ENCODE data around the gene CLEC2D. TPM values are rescaled to one million over a fixed set of nuclear protein-coding genes. Genes with fewer than 3 reads are reported as not detected.
A peak's percentile ranks its signal among the peaks of the same experiment; 100 is the strongest.

The CLEC2D gene
- total RNA-seq, 1 donor from 2014 or later, result 492 TPM

DNA sequence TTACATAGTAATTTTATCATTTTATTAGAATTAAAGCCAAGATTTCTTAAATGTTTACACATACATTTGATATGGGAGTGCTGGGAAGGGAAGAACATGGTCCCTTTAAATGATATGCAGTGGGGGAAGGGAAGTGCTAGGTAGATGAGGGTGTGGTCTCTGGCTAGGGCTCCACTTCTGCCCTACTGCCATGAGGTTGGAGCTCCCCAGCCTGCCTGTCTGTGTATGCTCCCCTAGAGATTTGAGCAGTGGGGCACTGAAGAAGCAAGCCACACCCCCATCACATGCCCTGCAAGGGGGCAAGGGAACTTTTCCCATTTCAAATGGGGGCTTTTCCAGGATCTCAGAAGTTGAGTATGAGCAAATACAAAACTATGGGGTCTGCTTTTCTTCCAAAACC, 37.8 kb downstream of the CLEC2D start:
- Mint-ChIP-seq H3K4me1 (peaks cover 88% of the 10 kb centered on the region), H3K9me3 (peaks cover 5% of the 10 kb centered on the region), H3K4me3 (peak overlapping the region; percentile 59), H3K36me3 (ENCODE audit: low read depth) (peaks cover 15% of the 10 kb centered on the region), H3K27me3 (no peaks in the 10 kb centered on the region), H3K27ac (peak overlapping the region; percentile 93)
- intact Hi-C loops (cut with micrococcal nuclease), result loop anchor here (2.0 to 5.0 kb wide), 2 partner anchors 15 to 35 kb away; no protein-coding TSS in a partner anchor
- DNase-seq (no peak), ATAC-seq (ENCODE audit: low read depth) (peak; percentile 51)
- no peak for TF ChIP-seq CTCF (IDR thresholded peaks at IDR 0.05)
- POLR2A ChIA-PET, result interaction anchor here (1.2 to 9.1 kb wide), 13 partner anchors 7 to 60 kb away, joined by 3 to 89 read pairs (median 7); partner anchors contain the start of genes CLEC2D and CLECL1
- CTCF ChIA-PET, result interaction anchor here (0.8 to 4.9 kb wide), 10 partner anchors 10 to 73 kb away, joined by 4 to 36 read pairs (median 10); no protein-coding TSS in a partner anchor

GRCh38 chr12:9707864-9708808, 38.6 kb downstream of the CLEC2D start:
- CTCF ChIA-PET, result interaction anchor here (0.7 to 4.9 kb wide), 17 partner anchors 8 to 377 kb away, joined by 3 to 36 read pairs (median 8); partner anchors contain the start of gene CLEC2D
- Mint-ChIP-seq H3K27ac (peak overlapping the region; percentile 93), H3K9me3 (peaks cover 5% of the 10 kb centered on the region), H3K4me3 (peak overlapping the region; percentile 59), H3K4me1 (peaks cover 89% of the 10 kb centered on the region), H3K36me3 (ENCODE audit: low read depth) (peaks cover 15% of the 10 kb centered on the region), H3K27me3 (no peaks in the 10 kb centered on the region)
- DNase-seq (no peak), ATAC-seq (ENCODE audit: low read depth) (peak; percentile 50)
- intact Hi-C loops (cut with micrococcal nuclease), result loop anchor here (1.0 to 5.0 kb wide), 3 partner anchors 15 to 74 kb away; no protein-coding TSS in a partner anchor
- TF ChIP-seq CTCF (IDR thresholded peaks at IDR 0.05), result peak; percentile 23
- POLR2A ChIA-PET, result interaction anchor here (0.7 to 9.1 kb wide), 17 partner anchors 8 to 377 kb away, joined by 3 to 89 read pairs (median 6); partner anchors contain the start of genes CLEC2D and CLECL1

DNA sequence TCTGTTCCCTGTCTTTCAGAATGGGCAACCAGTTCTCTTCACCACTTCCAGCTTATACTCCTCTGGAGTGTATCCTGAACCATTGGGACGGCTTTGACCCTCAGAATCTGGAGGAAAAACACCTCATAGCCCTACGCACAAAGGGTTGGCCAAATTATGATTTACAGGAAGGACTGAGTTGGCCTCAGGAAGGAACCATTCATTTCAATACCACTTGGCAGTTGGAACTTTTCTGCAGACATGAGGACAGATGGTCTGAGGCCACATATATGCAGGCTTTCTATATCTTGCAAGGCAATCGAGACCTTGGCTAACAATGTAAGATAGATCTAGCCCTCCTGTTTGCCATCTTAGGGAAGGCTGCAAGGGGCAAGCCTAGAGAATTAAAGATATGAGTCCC, 39.3 kb downstream of the CLEC2D start:
- peaks cover 94% of the 10 kb centered on the region for H3K4me1 Mint-ChIP-seq
- H3K9me3 Mint-ChIP-seq, result peaks cover 5% of the 10 kb centered on the region
- DNase-seq (no peak), ATAC-seq (ENCODE audit: low read depth) (no peak)
- intact Hi-C loops (cut with micrococcal nuclease), result loop anchor here (1.0 to 5.0 kb wide), 2 partner anchors 37 to 75 kb away; no protein-coding TSS in a partner anchor
- ChIA-PET CTCF (interaction anchor here (0.7 to 4.9 kb wide), 14 partner anchors 9 to 378 kb away, joined by 4 to 36 read pairs (median 10); partner anchors contain the start of gene CLEC2D), POLR2A (interaction anchor here (1.0 to 9.1 kb wide), 13 partner anchors 8 to 378 kb away, joined by 3 to 89 read pairs (median 7); partner anchors contain the start of gene CLEC2D)
- peaks cover 19% of the 10 kb centered on the region for H3K36me3 Mint-ChIP-seq (ENCODE audit: low read depth)
- H3K4me3 Mint-ChIP-seq, result no peak overlapping the region
- H3K27me3 Mint-ChIP-seq, result no peaks in the 10 kb centered on the region
- no peak for TF ChIP-seq CTCF (IDR thresholded peaks at IDR 0.05)
- peak overlapping the region; percentile 93 for H3K27ac Mint-ChIP-seq

DNA sequence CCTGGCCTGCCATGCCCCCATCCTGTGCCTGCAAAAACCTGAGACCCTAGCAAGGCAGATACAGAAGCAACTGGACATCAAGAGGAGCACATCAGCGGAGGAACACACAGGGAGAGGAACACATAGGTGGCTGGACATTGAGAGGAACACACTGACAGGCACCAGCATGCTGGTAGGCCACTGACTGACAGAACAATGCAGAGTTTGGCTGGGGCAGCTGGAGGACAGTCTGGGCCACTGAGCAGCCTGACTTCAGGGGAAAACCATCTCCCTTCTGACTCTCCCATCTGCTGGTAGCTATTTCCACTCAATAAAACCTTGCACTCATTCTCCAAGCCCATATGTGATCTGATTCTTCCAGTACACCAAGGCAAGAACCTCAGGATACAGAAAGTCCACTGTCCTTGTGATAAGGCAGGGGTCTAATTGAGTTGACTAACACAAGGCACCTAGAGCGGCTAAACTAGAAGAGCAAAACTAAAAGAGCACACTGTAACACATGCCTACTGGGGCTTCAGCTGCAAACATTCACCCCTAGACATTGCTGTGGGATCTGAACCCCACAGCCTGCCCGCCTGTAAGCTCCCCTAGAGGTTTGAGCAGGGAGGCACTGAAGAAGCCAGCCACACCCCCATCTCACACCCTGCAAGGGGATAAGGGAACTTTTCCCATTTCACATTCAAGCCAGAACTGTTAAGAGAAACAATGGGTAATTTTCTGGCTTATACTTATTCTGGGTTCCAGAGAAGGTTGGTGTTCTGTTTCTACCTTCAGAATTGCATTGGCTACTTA, 41.3 kb downstream of the CLEC2D start:
- Mint-ChIP-seq H3K4me1 (peaks cover 98% of the 10 kb centered on the region), H3K9me3 (no peaks in the 10 kb centered on the region), H3K36me3 (ENCODE audit: low read depth) (peaks cover 29% of the 10 kb centered on the region), H3K4me3 (no peak overlapping the region), H3K27me3 (no peaks in the 10 kb centered on the region), H3K27ac (peak overlapping the region; percentile 98)
- ChIA-PET POLR2A (interaction anchor here (0.6 to 9.1 kb wide), 13 partner anchors 9 to 79 kb away, joined by 3 to 89 read pairs (median 6); partner anchors contain the start of genes CLEC2D and CLECL1), CTCF (interaction anchor here (0.7 to 4.3 kb wide), 5 partner anchors 11 to 76 kb away, joined by 3 to 22 read pairs (median 3); no protein-coding TSS in a partner anchor)
- no peak for TF ChIP-seq CTCF (IDR thresholded peaks at IDR 0.05)
- ATAC-seq (ENCODE audit: low read depth) (no peak), DNase-seq (no peak)
- intact Hi-C loops (cut with micrococcal nuclease), result no loop called here

Data from activated B cell treated with CpG ODN at 0.5 μM for 24 hours (primary cell).